ENCODE measurements around the gene TREX2. TPM values are rescaled to one million over a fixed set of nuclear protein-coding genes. Genes with fewer than 3 reads are reported as not detected.
A peak's percentile ranks its signal among the peaks of the same experiment; 100 is the strongest.

Gene TREX2
- total RNA-seq, 1 experiment from 2014 or later, result 2.9 TPM

DNA sequence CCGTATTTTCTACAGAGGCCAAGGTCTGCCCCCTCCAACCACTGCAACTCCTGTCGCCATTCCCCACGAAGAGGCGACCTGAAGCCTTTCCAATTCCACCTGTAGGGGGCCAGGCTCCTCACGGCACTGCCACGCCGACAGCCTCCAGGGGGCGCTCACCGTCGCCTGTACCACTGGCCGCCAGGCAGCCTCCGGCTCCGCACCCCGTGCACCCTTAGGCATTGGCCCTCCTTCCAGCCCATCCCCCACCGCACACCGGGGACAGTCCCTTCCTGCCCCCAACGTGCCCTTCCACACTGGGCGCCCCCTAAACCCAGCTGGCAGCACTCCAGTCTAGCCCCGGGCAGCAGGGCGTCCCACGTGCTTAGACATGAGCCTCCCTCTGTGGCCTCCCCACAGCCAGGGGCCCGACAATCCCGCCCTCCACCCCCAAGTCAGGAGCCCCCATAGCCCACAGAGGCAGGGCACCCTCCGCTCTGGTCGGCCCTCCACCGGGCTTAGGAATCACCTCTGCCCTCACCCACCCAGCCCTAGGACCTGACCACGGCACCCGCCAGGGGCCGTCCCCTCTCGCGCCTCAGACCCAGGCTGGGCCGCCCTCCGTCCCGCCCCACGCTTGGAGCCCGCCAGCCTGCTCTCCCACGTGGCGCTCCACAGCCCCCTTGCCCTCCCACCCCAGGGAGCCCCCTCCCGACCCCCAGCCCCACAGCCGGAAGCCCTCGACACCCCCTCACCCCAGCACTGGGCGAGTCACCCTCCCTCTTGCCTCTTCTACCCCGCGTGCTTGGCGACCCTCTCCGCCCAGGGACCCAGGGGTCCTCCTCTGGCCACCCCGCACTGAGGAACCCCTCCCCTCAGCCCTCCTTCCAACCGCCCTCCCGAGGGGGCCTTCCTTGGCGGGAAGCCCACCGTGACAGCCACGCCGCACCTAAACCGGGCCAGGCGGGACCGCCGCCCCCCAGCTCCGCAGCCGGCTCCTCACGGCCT, 45.4 kb downstream of the TREX2 start (continued):
- TF ChIP-seq SIN3A (IDR thresholded peaks at IDR 0.05; ENCODE audit: low read depth), result no peak
- TF ChIP-seq, protein P1, sequence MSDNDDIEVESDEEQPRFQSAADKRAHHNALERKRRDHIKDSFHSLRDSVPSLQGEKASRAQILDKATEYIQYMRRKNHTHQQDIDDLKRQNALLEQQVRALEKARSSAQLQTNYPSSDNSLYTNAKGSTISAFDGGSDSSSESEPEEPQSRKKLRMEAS (IDR thresholded peaks at IDR 0.05), result no peak
- TF ChIP-seq YY1 (IDR thresholded peaks at IDR 0.05; ENCODE audit: extremely low read depth, insufficient replicate concordance, low read depth, low read length), result no peak
- TF ChIP-seq EZH2 (IDR thresholded peaks at IDR 0.05), result no peak
- no peak for TF ChIP-seq CEBPB (IDR thresholded peaks at IDR 0.05; ENCODE audit: low read depth)
- TF ChIP-seq, protein P2, sequence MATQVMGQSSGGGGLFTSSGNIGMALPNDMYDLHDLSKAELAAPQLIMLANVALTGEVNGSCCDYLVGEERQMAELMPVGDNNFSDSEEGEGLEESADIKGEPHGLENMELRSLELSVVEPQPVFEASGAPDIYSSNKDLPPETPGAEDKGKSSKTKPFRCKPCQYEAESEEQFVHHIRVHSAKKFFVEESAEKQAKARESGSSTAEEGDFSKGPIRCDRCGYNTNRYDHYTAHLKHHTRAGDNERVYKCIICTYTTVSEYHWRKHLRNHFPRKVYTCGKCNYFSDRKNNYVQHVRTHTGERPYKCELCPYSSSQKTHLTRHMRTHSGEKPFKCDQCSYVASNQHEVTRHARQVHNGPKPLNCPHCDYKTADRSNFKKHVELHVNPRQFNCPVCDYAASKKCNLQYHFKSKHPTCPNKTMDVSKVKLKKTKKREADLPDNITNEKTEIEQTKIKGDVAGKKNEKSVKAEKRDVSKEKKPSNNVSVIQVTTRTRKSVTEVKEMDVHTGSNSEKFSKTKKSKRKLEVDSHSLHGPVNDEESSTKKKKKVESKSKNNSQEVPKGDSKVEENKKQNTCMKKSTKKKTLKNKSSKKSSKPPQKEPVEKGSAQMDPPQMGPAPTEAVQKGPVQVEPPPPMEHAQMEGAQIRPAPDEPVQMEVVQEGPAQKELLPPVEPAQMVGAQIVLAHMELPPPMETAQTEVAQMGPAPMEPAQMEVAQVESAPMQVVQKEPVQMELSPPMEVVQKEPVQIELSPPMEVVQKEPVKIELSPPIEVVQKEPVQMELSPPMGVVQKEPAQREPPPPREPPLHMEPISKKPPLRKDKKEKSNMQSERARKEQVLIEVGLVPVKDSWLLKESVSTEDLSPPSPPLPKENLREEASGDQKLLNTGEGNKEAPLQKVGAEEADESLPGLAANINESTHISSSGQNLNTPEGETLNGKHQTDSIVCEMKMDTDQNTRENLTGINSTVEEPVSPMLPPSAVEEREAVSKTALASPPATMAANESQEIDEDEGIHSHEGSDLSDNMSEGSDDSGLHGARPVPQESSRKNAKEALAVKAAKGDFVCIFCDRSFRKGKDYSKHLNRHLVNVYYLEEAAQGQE (IDR thresholded peaks at IDR 0.05; ENCODE audit: low read depth), result no peak
- 0 out of 2 replicates have a peak, but pooled peaks have one; percentile 17 for TF ChIP-seq SRF (IDR thresholded peaks at IDR 0.05; ENCODE audit: low read depth)
- TF ChIP-seq, protein P3, sequence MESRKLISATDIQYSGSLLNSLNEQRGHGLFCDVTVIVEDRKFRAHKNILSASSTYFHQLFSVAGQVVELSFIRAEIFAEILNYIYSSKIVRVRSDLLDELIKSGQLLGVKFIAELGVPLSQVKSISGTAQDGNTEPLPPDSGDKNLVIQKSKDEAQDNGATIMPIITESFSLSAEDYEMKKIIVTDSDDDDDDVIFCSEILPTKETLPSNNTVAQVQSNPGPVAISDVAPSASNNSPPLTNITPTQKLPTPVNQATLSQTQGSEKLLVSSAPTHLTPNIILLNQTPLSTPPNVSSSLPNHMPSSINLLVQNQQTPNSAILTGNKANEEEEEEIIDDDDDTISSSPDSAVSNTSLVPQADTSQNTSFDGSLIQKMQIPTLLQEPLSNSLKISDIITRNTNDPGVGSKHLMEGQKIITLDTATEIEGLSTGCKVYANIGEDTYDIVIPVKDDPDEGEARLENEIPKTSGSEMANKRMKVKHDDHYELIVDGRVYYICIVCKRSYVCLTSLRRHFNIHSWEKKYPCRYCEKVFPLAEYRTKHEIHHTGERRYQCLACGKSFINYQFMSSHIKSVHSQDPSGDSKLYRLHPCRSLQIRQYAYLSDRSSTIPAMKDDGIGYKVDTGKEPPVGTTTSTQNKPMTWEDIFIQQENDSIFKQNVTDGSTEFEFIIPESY (IDR thresholded peaks at IDR 0.05; ENCODE audit: extremely low read depth, insufficient replicate concordance, low read length), result no peak
- TF ChIP-seq ELF1 (IDR thresholded peaks at IDR 0.05; ENCODE audit: borderline replicate concordance, low read depth), result no peak
